ENCODE data around the gene SPINK1. TPM values are rescaled to one million over a fixed set of nuclear protein-coding genes. Genes with fewer than 3 reads are reported as not detected.

The SPINK1 gene
- total and polyA plus RNA-seq, 5 donors from 2014 or later = not detected

GRCh38 chr5:147853372-147853987, 22.0 kb upstream of the SPINK1 start:
- Histone ChIP-seq H3K4me3 (ENCODE audit: low read depth, low read length) (no peak overlapping the region), H3K27ac (ENCODE audit: insufficient read depth, low read length, poor library complexity, severe bottlenecking) (no peak overlapping the region), H3K27me3 (ENCODE audit: control insufficient read depth, insufficient read depth, low read length) (peaks cover 4% of the 10 kb centered on the region), H3K4me1 (ENCODE audit: control insufficient read depth, insufficient read depth, low read length, poor library complexity, severe bottlenecking) (no peaks in the 10 kb centered on the region), H3K9me3 (ENCODE audit: control insufficient read depth in 2 of 2, low read length in 2 of 2) (no peaks in the 10 kb centered on the region), H3K36me3 (ENCODE audit: control insufficient read depth, insufficient read depth, low read length) (no peaks in the 10 kb centered on the region)
- H3K27me3 Mint-ChIP-seq = peaks cover 6% of the 10 kb centered on the region
- ATAC-seq (ENCODE audit: low read depth in 2 of 2) = no peak
- DNase-seq = no peak
- H3K27ac Mint-ChIP-seq = no peak overlapping the region
- no peak overlapping the region for H3K4me3 Mint-ChIP-seq
- peaks cover 0 to 2% (median 0%) of the 10 kb centered on the region in 7 donors for H3K9me3 Mint-ChIP-seq
- peaks cover 0 to 5% (median 0%) of the 10 kb centered on the region in 4 donors for H3K4me1 Mint-ChIP-seq
- no peaks in the 10 kb centered on the region for H3K36me3 Mint-ChIP-seq

GRCh38 chr5:147852365-147852764, 20.9 kb upstream of the SPINK1 start:
- no peak overlapping the region for H3K27ac Mint-ChIP-seq
- no peak overlapping the region for H3K4me3 Mint-ChIP-seq
- Histone ChIP-seq H3K4me1 (ENCODE audit: control insufficient read depth, insufficient read depth, low read length, poor library complexity, severe bottlenecking) (no peaks in the 10 kb centered on the region), H3K36me3 (ENCODE audit: control insufficient read depth, insufficient read depth, low read length) (no peaks in the 10 kb centered on the region), H3K27ac (ENCODE audit: insufficient read depth, low read length, poor library complexity, severe bottlenecking) (no peak overlapping the region), H3K9me3 (ENCODE audit: control insufficient read depth in 2 of 2, low read length in 2 of 2) (no peaks in the 10 kb centered on the region), H3K4me3 (ENCODE audit: low read depth, low read length) (no peak overlapping the region), H3K27me3 (ENCODE audit: control insufficient read depth, insufficient read depth, low read length) (peaks cover 4% of the 10 kb centered on the region)
- DNase-seq = no peak
- peaks cover under 1% of the 10 kb centered on the region for H3K27me3 Mint-ChIP-seq
- no peak for ATAC-seq (ENCODE audit: low read depth in 2 of 2)
- H3K4me1 Mint-ChIP-seq = peaks cover 0 to 2% (median 0%) of the 10 kb centered on the region in 4 donors
- peaks cover 0 to 2% (median 0%) of the 10 kb centered on the region in 7 donors for H3K9me3 Mint-ChIP-seq
- H3K36me3 Mint-ChIP-seq = no peaks in the 10 kb centered on the region

DNA sequence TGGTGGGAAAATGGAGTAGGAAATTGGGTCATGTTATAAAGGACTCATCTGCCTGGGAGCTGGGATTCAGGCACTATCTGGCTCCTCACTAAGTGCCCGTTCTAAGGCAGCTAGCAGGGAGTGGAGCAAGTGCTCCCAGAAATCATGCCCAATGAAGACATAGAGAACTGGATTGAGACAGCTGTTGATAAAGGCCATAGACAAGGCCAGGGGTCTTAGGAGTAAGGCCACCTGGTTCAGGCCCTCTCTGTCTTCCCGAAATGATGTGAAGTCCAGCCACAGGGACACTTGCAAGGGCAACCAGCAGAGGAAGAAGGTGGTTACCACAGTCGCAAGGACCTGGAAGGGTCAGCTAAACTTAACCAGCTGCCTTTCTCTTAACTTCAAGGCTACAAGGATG, 20.1 kb upstream of the SPINK1 start:
- Histone ChIP-seq H3K4me3 (ENCODE audit: low read depth, low read length) (no peak overlapping the region), H3K9me3 (ENCODE audit: control insufficient read depth in 2 of 2, low read length in 2 of 2) (no peaks in the 10 kb centered on the region), H3K4me1 (ENCODE audit: control insufficient read depth, insufficient read depth, low read length, poor library complexity, severe bottlenecking) (no peaks in the 10 kb centered on the region), H3K27ac (ENCODE audit: insufficient read depth, low read length, poor library complexity, severe bottlenecking) (no peak overlapping the region), H3K27me3 (ENCODE audit: control insufficient read depth, insufficient read depth, low read length) (peaks cover 2% of the 10 kb centered on the region), H3K36me3 (ENCODE audit: control insufficient read depth, insufficient read depth, low read length) (no peaks in the 10 kb centered on the region)
- Mint-ChIP-seq H3K9me3 (peaks cover 0 to 2% (median 0%) of the 10 kb centered on the region in 7 donors), H3K4me1 (no peaks in the 10 kb centered on the region), H3K27ac (no peak overlapping the region), H3K4me3 (no peak overlapping the region), H3K27me3 (no peaks in the 10 kb centered on the region), H3K36me3 (no peaks in the 10 kb centered on the region)
- no peak for ATAC-seq (ENCODE audit: low read depth in 2 of 2)
- no peak for DNase-seq

- Histone ChIP-seq H3K9me3 (ENCODE audit: control insufficient read depth in 2 of 2, low read length in 2 of 2) (no peaks in the 10 kb centered on the region), H3K4me1 (ENCODE audit: control insufficient read depth, insufficient read depth, low read length, poor library complexity, severe bottlenecking) (no peaks in the 10 kb centered on the region), H3K4me3 (ENCODE audit: low read depth, low read length) (no peak overlapping the region), H3K27ac (ENCODE audit: insufficient read depth, low read length, poor library complexity, severe bottlenecking) (no peak overlapping the region), H3K27me3 (ENCODE audit: control insufficient read depth, insufficient read depth, low read length) (peaks cover 2% of the 10 kb centered on the region), H3K36me3 (ENCODE audit: control insufficient read depth, insufficient read depth, low read length) (no peaks in the 10 kb centered on the region)
- ATAC-seq (ENCODE audit: low read depth in 2 of 2) (no peak), DNase-seq (no peak)
- Mint-ChIP-seq H3K36me3 (no peaks in the 10 kb centered on the region), H3K4me1 (no peaks in the 10 kb centered on the region), H3K4me3 (no peak overlapping the region), H3K9me3 (peaks cover 0 to 2% (median 0%) of the 10 kb centered on the region in 7 donors), H3K27ac (no peak overlapping the region), H3K27me3 (no peaks in the 10 kb centered on the region)
Measured at GRCh38 chr5:147849226-147849625, 17.8 kb upstream of the SPINK1 start.

DNA sequence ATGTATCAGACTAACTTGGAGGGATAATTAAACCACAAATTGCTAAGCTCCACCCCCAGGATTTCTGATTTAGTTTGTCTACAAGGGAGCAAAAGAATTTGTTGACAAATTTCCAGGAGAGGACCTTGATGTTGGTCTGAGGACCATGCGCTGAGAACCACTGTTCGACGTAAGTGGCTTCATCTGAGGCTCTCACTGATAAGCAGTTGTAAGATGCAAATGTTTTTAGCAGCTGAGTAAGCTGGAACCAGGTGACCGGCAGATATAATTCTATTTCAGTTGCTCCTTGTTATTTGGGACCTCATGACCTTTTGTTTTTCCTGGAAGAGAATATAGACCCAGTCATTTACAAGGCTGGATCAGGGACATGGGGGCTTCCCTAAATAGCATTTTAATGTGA, 14.1 kb upstream of the SPINK1 start:
- no peak overlapping the region for H3K27ac ChIP-seq (ENCODE audit: insufficient read depth, low read length, poor library complexity, severe bottlenecking)
- H3K9me3 ChIP-seq (ENCODE audit: control insufficient read depth in 2 of 2, low read length in 2 of 2) = no peaks in the 10 kb centered on the region
- no peaks in the 10 kb centered on the region for H3K27me3 ChIP-seq (ENCODE audit: control insufficient read depth, insufficient read depth, low read length)
- H3K27me3 Mint-ChIP-seq = peaks cover 4% of the 10 kb centered on the region
- H3K9me3 Mint-ChIP-seq = peaks cover 0 to 2% (median 0%) of the 10 kb centered on the region in 7 donors
- H3K4me1 Mint-ChIP-seq = no peaks in the 10 kb centered on the region
- H3K4me3 ChIP-seq (ENCODE audit: low read depth, low read length) = no peak overlapping the region
- ATAC-seq (ENCODE audit: low read depth in 2 of 2) = no peak
- no peaks in the 10 kb centered on the region for H3K4me1 ChIP-seq (ENCODE audit: control insufficient read depth, insufficient read depth, low read length, poor library complexity, severe bottlenecking)
- no peak for DNase-seq
- H3K27ac Mint-ChIP-seq = no peak overlapping the region
- no peaks in the 10 kb centered on the region for H3K36me3 Mint-ChIP-seq
- no peak overlapping the region for H3K4me3 Mint-ChIP-seq
- no peaks in the 10 kb centered on the region for H3K36me3 ChIP-seq (ENCODE audit: control insufficient read depth, insufficient read depth, low read length)

- Mint-ChIP-seq H3K4me1 (no peaks in the 10 kb centered on the region), H3K36me3 (no peaks in the 10 kb centered on the region), H3K4me3 (no peak overlapping the region), H3K9me3 (peaks cover 0 to 2% (median 0%) of the 10 kb centered on the region in 7 donors), H3K27me3 (peaks cover 4% of the 10 kb centered on the region), H3K27ac (no peak overlapping the region)
- H3K4me3 ChIP-seq (ENCODE audit: low read depth, low read length) = no peak overlapping the region
- H3K9me3 ChIP-seq (ENCODE audit: control insufficient read depth in 2 of 2, low read length in 2 of 2) = no peaks in the 10 kb centered on the region
- no peak for ATAC-seq (ENCODE audit: low read depth in 2 of 2)
- H3K27ac ChIP-seq (ENCODE audit: insufficient read depth, low read length, poor library complexity, severe bottlenecking) = no peak overlapping the region
- H3K4me1 ChIP-seq (ENCODE audit: control insufficient read depth, insufficient read depth, low read length, poor library complexity, severe bottlenecking) = no peaks in the 10 kb centered on the region
- DNase-seq = no peak
- no peaks in the 10 kb centered on the region for H3K27me3 ChIP-seq (ENCODE audit: control insufficient read depth, insufficient read depth, low read length)
- no peaks in the 10 kb centered on the region for H3K36me3 ChIP-seq (ENCODE audit: control insufficient read depth, insufficient read depth, low read length)
Measured at GRCh38 chr5:147844846-147845245, 13.4 kb upstream of the SPINK1 start.

DNA sequence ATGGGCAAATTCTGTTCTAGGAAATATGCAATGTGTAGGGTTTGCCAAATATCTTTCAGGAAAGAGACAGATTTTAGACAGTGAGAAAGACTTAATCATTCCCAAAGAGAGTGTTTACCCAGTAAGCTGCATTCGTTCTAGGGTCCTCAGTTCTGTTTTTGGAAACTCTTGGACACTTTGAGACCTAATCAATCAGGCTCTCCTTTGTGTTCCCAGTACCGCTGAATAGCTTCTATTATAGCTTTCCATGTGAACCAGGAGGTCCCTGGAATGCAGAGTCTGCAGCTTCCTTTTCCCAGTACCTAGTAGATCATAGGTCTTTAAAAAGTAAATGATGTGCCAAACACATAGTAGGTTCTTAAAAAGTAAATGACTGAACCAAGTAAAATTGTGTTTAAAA, 11.4 kb upstream of the SPINK1 start:
- no peaks in the 10 kb centered on the region for H3K27me3 ChIP-seq (ENCODE audit: control insufficient read depth, insufficient read depth, low read length)
- DNase-seq = no peak
- Mint-ChIP-seq H3K4me3 (no peak overlapping the region), H3K4me1 (no peaks in the 10 kb centered on the region), H3K36me3 (no peaks in the 10 kb centered on the region), H3K27me3 (peaks cover 4% of the 10 kb centered on the region), H3K9me3 (peaks cover 0 to 3% (median 0%) of the 10 kb centered on the region in 7 donors), H3K27ac (no peak overlapping the region)
- H3K9me3 ChIP-seq (ENCODE audit: control insufficient read depth in 2 of 2, low read length in 2 of 2) = no peaks in the 10 kb centered on the region
- no peak for ATAC-seq (ENCODE audit: low read depth in 2 of 2)
- H3K36me3 ChIP-seq (ENCODE audit: control insufficient read depth, insufficient read depth, low read length) = no peaks in the 10 kb centered on the region
- H3K27ac ChIP-seq (ENCODE audit: insufficient read depth, low read length, poor library complexity, severe bottlenecking) = no peak overlapping the region
- no peaks in the 10 kb centered on the region for H3K4me1 ChIP-seq (ENCODE audit: control insufficient read depth, insufficient read depth, low read length, poor library complexity, severe bottlenecking)
- no peak overlapping the region for H3K4me3 ChIP-seq (ENCODE audit: low read depth, low read length)

DNA sequence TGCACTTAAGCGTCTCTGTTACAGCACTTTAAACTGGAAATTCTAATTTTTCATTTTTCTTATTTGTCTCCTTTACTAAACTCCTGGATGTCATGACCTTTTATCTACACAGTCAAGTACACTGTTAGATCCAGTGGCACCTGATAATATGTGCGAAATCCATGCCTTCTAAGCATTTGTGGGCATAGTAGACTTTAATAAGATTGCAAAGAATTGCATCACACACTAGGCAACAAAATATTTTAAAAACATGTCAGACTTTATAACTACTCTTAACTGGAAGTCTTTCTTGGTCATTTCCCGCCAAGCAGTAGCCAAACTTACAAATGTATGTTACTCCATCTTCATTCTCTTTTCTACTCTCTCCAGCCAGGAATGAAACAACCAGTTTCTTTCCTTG, 5.0 kb upstream of the SPINK1 start:
- Histone ChIP-seq H3K4me1 (ENCODE audit: control insufficient read depth, insufficient read depth, low read length, poor library complexity, severe bottlenecking) (no peaks in the 10 kb centered on the region), H3K36me3 (ENCODE audit: control insufficient read depth, insufficient read depth, low read length) (no peaks in the 10 kb centered on the region), H3K4me3 (ENCODE audit: low read depth, low read length) (no peak overlapping the region), H3K27me3 (ENCODE audit: control insufficient read depth, insufficient read depth, low read length) (no peaks in the 10 kb centered on the region), H3K9me3 (ENCODE audit: control insufficient read depth in 2 of 2, low read length in 2 of 2) (no peaks in the 10 kb centered on the region), H3K27ac (ENCODE audit: insufficient read depth, low read length, poor library complexity, severe bottlenecking) (no peak overlapping the region)
- peaks cover 0 to 5% (median 0%) of the 10 kb centered on the region in 7 donors for H3K9me3 Mint-ChIP-seq
- H3K27me3 Mint-ChIP-seq = peaks cover 4% of the 10 kb centered on the region
- no peaks in the 10 kb centered on the region for H3K36me3 Mint-ChIP-seq
- DNase-seq = no peak
- H3K4me1 Mint-ChIP-seq = no peaks in the 10 kb centered on the region
- no peak overlapping the region for H3K27ac Mint-ChIP-seq
- no peak overlapping the region for H3K4me3 Mint-ChIP-seq
- ATAC-seq (ENCODE audit: low read depth in 2 of 2) = no peak
